Activated CD8-positive, alpha-beta memory T cell treated with anti-CD3 and anti-CD28 coated beads, Interleukin-2, amount 50 U/mL, for 24 hours (primary cell): ENCODE results near the gene HESX1.

Experiments
- DNase-seq: peaks from one replicate; pipeline ENCODE4 v3.0.0-alpha.2; 2020; ENCODE audit errors: extremely low read depth

Gene HESX1

GRCh38 chr3:57199895-57200297 is at the start of gene HESX1:
Gene HESX1, minus strand, starts transcription at chr3:57199978. Its CDS starts 60 bp downstream, at chr3:57199918.
- DNase-seq, result no peak

- no peak for DNase-seq
Observed at GRCh38 chr3:57244946-57245345, 45.2 kb upstream of the HESX1 start.

- DNase-seq, result no peak
Observed at GRCh38 chr3:57234613-57235575, 35.1 kb upstream of the HESX1 start.

- DNase-seq, result no peak
Observed at GRCh38 chr3:57233799-57234198, 34.0 kb upstream of the HESX1 start.

- no peak for DNase-seq
Observed at GRCh38 chr3:57230006-57230405, 30.2 kb upstream of the HESX1 start.

GRCh38 chr3:57227930-57228751 is 28.4 kb upstream of the HESX1 start:
- no peak for DNase-seq

- DNase-seq, result peak; percentile 66
Observed at GRCh38 chr3:57227204-57227929, 27.6 kb upstream of the HESX1 start, which contains the start of gene APPL1. Gene APPL1, plus strand, starts transcription at chr3:57227729. Its CDS starts 155 bp downstream, at chr3:57227884.

GRCh38 chr3:57226176-57226575 is 26.4 kb upstream of the HESX1 start:
- no peak for DNase-seq

GRCh38 chr3:57224856-57225255 is 25.1 kb upstream of the HESX1 start:
- DNase-seq, result no peak

- DNase-seq, result no peak
Observed at GRCh38 chr3:57221883-57222282, 22.1 kb upstream of the HESX1 start.

- no peak for DNase-seq
Observed at GRCh38 chr3:57206423-57206822, 6.6 kb upstream of the HESX1 start.

- no peak for DNase-seq
Observed at GRCh38 chr3:57194641-57195040, 5.1 kb downstream of the HESX1 start.

GRCh38 chr3:57192028-57192427 is 7.8 kb downstream of the HESX1 start:
- DNase-seq, result no peak

GRCh38 chr3:57184526-57184925 is 15.3 kb downstream of the HESX1 start:
- no peak for DNase-seq

GRCh38 chr3:57179580-57180410 is 20.0 kb downstream of the HESX1 start:
- no peak for DNase-seq

GRCh38 chr3:57176045-57176444 is 23.7 kb downstream of the HESX1 start:
- no peak for DNase-seq

- DNase-seq, result no peak
Observed at GRCh38 chr3:57173687-57174086, 26.1 kb downstream of the HESX1 start.

GRCh38 chr3:57170946-57171345 is 28.8 kb downstream of the HESX1 start:
- DNase-seq, result no peak

GRCh38 chr3:57169872-57170623 is 29.7 kb downstream of the HESX1 start:
- no peak for DNase-seq

- no peak for DNase-seq
Observed at GRCh38 chr3:57169108-57169507, 30.7 kb downstream of the HESX1 start.
